ENCODE results near the gene KAT8. TPM values are rescaled to one million over a fixed set of nuclear protein-coding genes. Genes with fewer than 3 reads are reported as not detected.

Gene KAT8
- total and polyA plus RNA-seq, 2 of the 13 experiments (the other 11 are each of a cell fraction or from before 2014, with no cell fraction given): 79.0 to 84.2 TPM

- H4K20me1 ChIP-seq (ENCODE audit: insufficient read depth, low read length): peaks cover 12% of the 10 kb centered on the region
- H3K79me2 ChIP-seq (ENCODE audit: insufficient read depth, low read length): peaks cover 33% of the 10 kb centered on the region
- FAIRE-seq: no peak
- H2AFZ ChIP-seq (ENCODE audit: low read length): no peak overlapping the region
- DNase-seq (ENCODE audit: low spot score): no peak
- 2% methylated on average over 20 of the region's 20 CpGs for WGBS (ENCODE audit: low lambda C conversion rate)
- H3K9ac ChIP-seq (ENCODE audit: insufficient read depth, low read depth, low read length): peak overlapping the region; percentile 94
- no peaks in the 10 kb centered on the region for H3K9me3 ChIP-seq (ENCODE audit: low read length)
- no peaks in the 10 kb centered on the region; a peak in 1 of 5 replicates for H3K27me3 ChIP-seq (ENCODE audit: control insufficient read depth in 1 of 2, insufficient read depth in 2 of 2, low read length in 2 of 2)
- peak overlapping the region; percentile 80 to 100 (median 82) for H3K4me3 ChIP-seq (replicated peaks in 1 of 3; ENCODE audit: insufficient read depth in 1 of 3, low read depth in 2 of 3, low read length in 3 of 3)
- peak overlapping the region; percentile 84 for H3K27ac ChIP-seq (ENCODE audit: extremely low read length, insufficient read depth, low read length)
- H3K4me1 ChIP-seq (ENCODE audit: insufficient read depth, low read length): peaks cover 27% of the 10 kb centered on the region
- peak; percentile 33 for ATAC-seq
- TSS peak; percentile 80 for BruUV-seq (replicated peaks)
- intact Hi-C loops (cut with micrococcal nuclease; ENCODE audit: unreplicated experiment): loop anchor here (1.0 to 10.0 kb wide), 5 partner anchors 20 to 349 kb away; partner anchors contain the start of genes SETD1A, STX4, ZNF646 and ZNF668
- H3K4me2 ChIP-seq (ENCODE audit: low read depth, low read length): peak overlapping the region; percentile 99
- ChIA-PET CTCF (ENCODE audit: low intra/inter-chr PET ratio, low total read pairs) (interaction anchor here (2.9 kb wide), 1 partner anchor 109 kb away, joined by 25 read pairs; the partner anchor contains the start of gene HSD3B7), POLR2A (interaction anchor here (0.7 to 5.0 kb wide), 13 partner anchors 18 to 139 kb away, joined by 3 to 49 read pairs (median 8); partner anchors contain the start of genes FUS, HSD3B7, KAT8 and ZNF646)
- H3K36me3 ChIP-seq (replicated peaks in 1 of 2; ENCODE audit: control insufficient read depth in 1 of 2, insufficient read depth in 2 of 2, low read length in 2 of 2): peaks cover 10 to 31% of the 10 kb centered on the region in 2 experiments
- in situ Hi-C loops (cut with HindIII; ENCODE audit: extremely low pct_ligation_motif_present, low pct_unique_long_range_greater_than_20kb): no loop called here
- 0 out of 2 replicates have a peak, but pooled peaks have one; percentile 2 for TF ChIP-seq ZNF879 (CRISPR knock-in tag; IDR thresholded peaks at IDR 0.05)
- no peak for TF ChIP-seq SMAD1 (CRISPR knock-in tag; IDR thresholded peaks at IDR 0.05; ENCODE audit: borderline replicate concordance, low read depth)
- TF ChIP-seq BORCS8-MEF2B (CRISPR knock-in tag; IDR thresholded peaks at IDR 0.05): no peak; the same call in 1 of the 2 replicates
- TF ChIP-seq MXD3 (CRISPR knock-in tag; IDR thresholded peaks at IDR 0.05): no peak; the same call in 1 of the 2 replicates
- no peak for TF ChIP-seq ZNF710 (CRISPR knock-in tag; IDR thresholded peaks at IDR 0.05; ENCODE audit: borderline replicate concordance)
- no peak for TF ChIP-seq LRRFIP1 (CRISPR knock-in tag; conservative IDR thresholded peaks at IDR 0.05)
- 0 out of 2 replicates have a peak, but pooled peaks have one; percentile 49 for TF ChIP-seq ZNF678 (CRISPR knock-in tag; IDR thresholded peaks at IDR 0.05)
- 0 out of 2 replicates have a peak, but pooled peaks have one; percentile 15 for TF ChIP-seq ZHX1 (CRISPR knock-in tag; IDR thresholded peaks at IDR 0.05; ENCODE audit: low read depth)
- no peak for TF ChIP-seq ZNF430 (CRISPR knock-in tag; IDR thresholded peaks at IDR 0.05)
- 0 out of 2 replicates have a peak, but pooled peaks have one; percentile 5 for TF ChIP-seq NFKB2 (CRISPR knock-in tag; IDR thresholded peaks at IDR 0.05; ENCODE audit: borderline replicate concordance)
- TF ChIP-seq PAX8 (CRISPR knock-in tag; IDR thresholded peaks at IDR 0.05; ENCODE audit: borderline replicate concordance): 0 out of 2 replicates have a peak, but pooled peaks have one; percentile 59
- TF ChIP-seq ZBTB8A (CRISPR knock-in tag; IDR thresholded peaks at IDR 0.05; ENCODE audit: borderline replicate concordance, low read depth): 0 out of 2 replicates have a peak, but pooled peaks have one; percentile 36
- TF ChIP-seq ZNF850 (CRISPR knock-in tag; conservative IDR thresholded peaks at IDR 0.05): 0 out of 2 replicates have a peak, but pooled peaks have one; percentile 10
- TF ChIP-seq XRCC5 (optimal IDR thresholded peaks at IDR 0.05; ENCODE audit: low read length): peak; percentile 0
- TF ChIP-seq ZNF34 (CRISPR knock-in tag; IDR thresholded peaks at IDR 0.05; ENCODE audit: borderline replicate concordance): 0 out of 2 replicates have a peak, but pooled peaks have one; percentile 44
- TF ChIP-seq ZNF83 (CRISPR knock-in tag; IDR thresholded peaks at IDR 0.05; ENCODE audit: borderline replicate concordance): 0 out of 2 replicates have a peak, but pooled peaks have one; percentile 38
Measured at GRCh38 chr16:31094088-31094423, 23.4 kb upstream of the KAT8 start.

Data from HepG2 (cell line).